ENCODE data around the gene RFX3. TPM values are rescaled to one million over a fixed set of nuclear protein-coding genes. Genes with fewer than 3 reads are reported as not detected.
A peak's percentile ranks its signal among the peaks of the same experiment; 100 is the strongest.

Gene RFX3
- total RNA-seq, 4 donors from 2014 or later = 10.9 to 20.8 (median 13.7) TPM

GRCh38 chr9:3186751-3187150 lies 339.1 kb downstream of the RFX3 start:
- no peak overlapping the region for H3K4me3 ChIP-seq

GRCh38 chr9:3181049-3181953 lies 344.5 kb downstream of the RFX3 start:
- Histone ChIP-seq H3K27ac (no peak overlapping the region), H3K36me3 (no peaks in the 10 kb centered on the region), H3K4me3 (peak overlapping the region in 1 of 4 donors; percentile 29), H3K27me3 (peaks cover 0 to 24% of the 10 kb centered on the region in 2 donors), H3K4me1 (peaks cover 0 to 11% (median 0%) of the 10 kb centered on the region in 4 donors), H3K9me3 (no peaks in the 10 kb centered on the region)
- TF ChIP-seq POLR2A (IDR thresholded peaks at IDR 0.05) (no peak), EP300 (IDR thresholded peaks at IDR 0.05) (no peak)
- WGBS, 2 donors = 1% methylated on average over 31 to 60 of the region's 76 CpGs
- no peak for DNase-seq (ENCODE audit: low spot score in 2 of 2)

More at GRCh38 chr9:3186751-3187150, 339.1 kb downstream of the RFX3 start:
- no peak overlapping the region for H3K27ac ChIP-seq
- H3K36me3 ChIP-seq = no peaks in the 10 kb centered on the region
- H3K4me1 ChIP-seq = no peaks in the 10 kb centered on the region
- no peaks in the 10 kb centered on the region for H3K9me3 ChIP-seq
- TF ChIP-seq POLR2A (IDR thresholded peaks at IDR 0.05) (no peak), EP300 (IDR thresholded peaks at IDR 0.05) (no peak), CTCF (IDR thresholded peaks at IDR 0.05) (no peak)
- peaks cover 0 to 9% of the 10 kb centered on the region in 2 donors for H3K27me3 ChIP-seq
- no peak for DNase-seq (ENCODE audit: low spot score in 2 of 2)
- WGBS, 2 donors = 82 to 83% methylated on average over 4 of the region's 4 CpGs

GRCh38 chr9:3180696-3181048 lies 345.1 kb downstream of the RFX3 start:
- H3K4me3 ChIP-seq = peak overlapping the region in 1 of 4 donors; percentile 29
- no peak for TF ChIP-seq CTCF (IDR thresholded peaks at IDR 0.05)
- no peak for TF ChIP-seq EP300 (IDR thresholded peaks at IDR 0.05)
- TF ChIP-seq POLR2A (IDR thresholded peaks at IDR 0.05) = no peak
- peaks cover 0 to 11% (median 0%) of the 10 kb centered on the region in 4 donors for H3K4me1 ChIP-seq

GRCh38 chr9:3179711-3180110 lies 346.1 kb downstream of the RFX3 start:
- H3K36me3 ChIP-seq = no peaks in the 10 kb centered on the region
- 74 to 83% methylated on average over 4 of the region's 4 CpGs for WGBS, 2 donors
- peaks cover 0 to 18% of the 10 kb centered on the region in 2 donors for H3K27me3 ChIP-seq
- no peak for DNase-seq (ENCODE audit: low spot score in 2 of 2)
- H3K4me3 ChIP-seq = no peak overlapping the region
- no peak for TF ChIP-seq CTCF (IDR thresholded peaks at IDR 0.05)
- TF ChIP-seq EP300 (IDR thresholded peaks at IDR 0.05) = no peak
- TF ChIP-seq POLR2A (IDR thresholded peaks at IDR 0.05) = no peak
- no peaks in the 10 kb centered on the region for H3K9me3 ChIP-seq
- H3K27ac ChIP-seq = no peak overlapping the region
- peaks cover 0 to 11% (median 0%) of the 10 kb centered on the region in 4 donors for H3K4me1 ChIP-seq

More at GRCh38 chr9:3180696-3181048, 345.1 kb downstream of the RFX3 start:
- no peaks in the 10 kb centered on the region for H3K9me3 ChIP-seq
- no peak for DNase-seq (ENCODE audit: low spot score in 2 of 2)
- peaks cover 0 to 21% of the 10 kb centered on the region in 2 donors for H3K27me3 ChIP-seq
- H3K36me3 ChIP-seq = no peaks in the 10 kb centered on the region
- WGBS, 2 donors = 26 to 31% methylated on average over 11 to 15 of the region's 19 CpGs
- no peak overlapping the region for H3K27ac ChIP-seq

- 81 to 84% methylated on average over 1 of the region's 1 CpG for WGBS, 2 donors
- TF ChIP-seq POLR2A (IDR thresholded peaks at IDR 0.05) (no peak), EP300 (IDR thresholded peaks at IDR 0.05) (no peak), CTCF (IDR thresholded peaks at IDR 0.05) (no peak)
- no peaks in the 10 kb centered on the region for H3K36me3 ChIP-seq
Observed at GRCh38 chr9:3177936-3178335, 347.9 kb downstream of the RFX3 start.

More at GRCh38 chr9:3177936-3178335, 347.9 kb downstream of the RFX3 start:
- Histone ChIP-seq H3K9me3 (no peaks in the 10 kb centered on the region), H3K27ac (no peak overlapping the region), H3K4me1 (peaks cover 0 to 11% (median 0%) of the 10 kb centered on the region in 4 donors), H3K4me3 (no peak overlapping the region), H3K27me3 (peaks cover 0 to 18% of the 10 kb centered on the region in 2 donors)
- no peak for DNase-seq (ENCODE audit: low spot score in 2 of 2)
